GM23248 (cell line): Measurements from ENCODE around the gene KREMEN1.

ENCODE experiments used
- EZH2 ChIP-seq: fragments of 200-600 bp; sonication (generic); IDR thresholded peaks from 2 replicates; pipeline ENCODE4 v1.6.1; 2018; ENCODE audit warnings: antibody characterized with exemption, mild to moderate bottlenecking; ENCODE audit not compliant: insufficient read depth, poor library complexity, severe bottlenecking
- EZH2phosphoT487 ChIP-seq: fragments of 200-600 bp; sonication (generic); IDR thresholded peaks from 2 replicates; pipeline ENCODE4 v1.6.1; 2018; ENCODE audit warnings: antibody characterized with exemption, moderate library complexity, mild to moderate bottlenecking, low read depth; ENCODE audit not compliant: insufficient read depth

- TF ChIP-seq EZH2 (no peak), EZH2phosphoT487 (no peak)
These were observed 1.4 kb upstream of the KREMEN1 start for GRCh38 chr22:29071261-29072045.
